Measurements from ENCODE around the gene TULP1.

Gene TULP1

GRCh38 chr6:35454391-35455110, 58.1 kb downstream of the TULP1 start:
- no peak for DNase-seq

DNA sequence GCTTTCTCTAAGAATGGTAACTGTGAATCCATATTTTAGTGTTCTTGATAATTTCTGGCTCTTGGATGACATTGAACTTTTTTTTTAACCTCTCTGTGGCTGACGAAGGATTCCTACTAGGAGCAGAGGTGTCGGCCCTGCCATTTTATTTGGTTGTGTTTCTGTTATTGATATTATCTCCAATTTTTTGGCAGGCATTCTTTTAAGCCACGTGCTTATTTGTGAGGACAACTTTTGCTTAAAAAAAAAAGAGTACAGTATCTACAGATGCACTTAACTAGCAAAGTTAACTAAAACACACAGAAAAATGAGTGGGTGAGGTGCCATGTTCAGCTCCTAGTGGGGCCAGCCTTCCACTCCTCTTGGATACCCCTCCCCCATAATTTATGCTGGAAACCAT, 59.5 kb downstream of the TULP1 start:
- no peak for DNase-seq

- peak; percentile 90 for DNase-seq
Measured at GRCh38 chr6:35452183-35453090, 60.3 kb downstream of the TULP1 start, which contains the start of gene FANCE. TSS of gene FANCE (plus strand) at chr6:35452338. CDS start at chr6:35452546, 208 bp downstream.

DNA sequence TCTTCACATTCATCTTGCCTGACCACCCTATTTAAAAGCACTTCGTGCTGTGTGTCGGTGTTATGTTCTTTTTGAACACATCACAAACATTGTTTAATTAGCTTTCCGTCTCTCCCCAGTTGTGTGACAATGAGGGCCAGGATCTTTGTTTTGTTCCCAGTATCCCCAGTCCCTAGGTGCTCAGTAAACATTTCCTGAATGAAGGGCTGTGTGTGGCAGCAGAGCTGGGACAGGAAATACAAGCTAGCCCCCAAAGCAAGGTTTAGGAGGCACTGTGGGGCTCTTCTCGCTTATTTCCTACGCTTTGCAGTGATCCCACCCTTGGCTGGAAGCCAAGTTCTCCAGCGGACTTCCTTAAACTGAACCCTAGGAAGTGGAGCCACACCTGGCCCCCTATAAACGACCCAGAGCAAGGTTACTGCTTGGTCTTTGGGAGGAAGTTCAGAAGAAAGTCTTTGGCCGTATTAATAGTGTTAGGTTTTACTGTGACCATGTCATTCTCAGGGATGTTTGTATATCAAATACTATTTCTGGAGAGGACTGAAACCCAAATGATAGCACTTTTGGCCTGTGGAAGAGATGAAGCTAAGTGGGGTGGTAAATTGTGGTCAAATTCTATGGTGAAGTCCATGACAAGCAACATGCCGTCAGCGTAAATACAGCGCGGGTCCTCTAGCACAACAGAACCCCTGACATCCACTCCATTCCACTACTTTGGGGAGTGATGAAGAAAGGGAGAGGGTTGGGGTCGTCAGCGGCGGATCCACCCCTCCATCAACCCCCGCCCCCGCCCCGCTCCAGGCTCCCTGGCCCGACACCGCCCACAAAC, 61.1 kb downstream of the TULP1 start:
- no peak for DNase-seq

- DNase-seq = peak; percentile 89
Measured at GRCh38 chr6:35449287-35449881, 63.3 kb downstream of the TULP1 start.

- no peak for DNase-seq
Measured at GRCh38 chr6:35448191-35448590, 64.5 kb downstream of the TULP1 start.
